Stimulated activated CD4-positive, alpha-beta T cell treated with anti-CD3 and anti-CD28 coated beads, Interleukin-2, amount 100 ng/mL, for 24 hours (primary cell): ENCODE measurements around the gene NHLRC3.
"Not testable (repeated sequence)": the region's sequence is repeated elsewhere in the genome, so short reads cannot be mapped to it uniquely, and the experiment has no call there.

Experiments used
- DNase-seq, 2 donors: peaks; one replicate each; pipeline ENCODE4 v3.0.0-alpha.2; 2020

Gene NHLRC3

GRCh38 chr13:39047560-39047959 lies 9.3 kb downstream of the NHLRC3 start:
- DNase-seq: no peak

- DNase-seq: no peak
These were observed 10.6 kb downstream of the NHLRC3 start for GRCh38 chr13:39048806-39049205.

- no peak for DNase-seq
These were observed 11.0 kb downstream of the NHLRC3 start for GRCh38 chr13:39049274-39049673.

- DNase-seq: no peak
These were observed 12.9 kb downstream of the NHLRC3 start for GRCh38 chr13:39051157-39051556.

- no peak for DNase-seq
These were observed 14.7 kb downstream of the NHLRC3 start for GRCh38 chr13:39052944-39053343.

- DNase-seq: no peak
These were observed 15.9 kb downstream of the NHLRC3 start for GRCh38 chr13:39054112-39054511.

- DNase-seq: no peak
These were observed 17.8 kb downstream of the NHLRC3 start for GRCh38 chr13:39056018-39056417.

GRCh38 chr13:39058040-39058439 lies 19.8 kb downstream of the NHLRC3 start:
- DNase-seq: no peak

- DNase-seq: no peak
These were observed 23.7 kb downstream of the NHLRC3 start for GRCh38 chr13:39062004-39062403.

GRCh38 chr13:39072842-39073241 lies 34.6 kb downstream of the NHLRC3 start:
- DNase-seq: no peak

- DNase-seq: no peak
These were observed 35.7 kb downstream of the NHLRC3 start for GRCh38 chr13:39073983-39074382.

GRCh38 chr13:39086251-39086945 lies 48.1 kb downstream of the NHLRC3 start:
- DNase-seq: not testable (repeated sequence)

GRCh38 chr13:39091586-39091985 lies 53.3 kb downstream of the NHLRC3 start:
- DNase-seq: no peak

GRCh38 chr13:39095500-39095899 lies 57.2 kb downstream of the NHLRC3 start:
- no peak for DNase-seq

GRCh38 chr13:39099231-39099630 lies 61.0 kb downstream of the NHLRC3 start:
- no peak for DNase-seq
